ENCODE measurements around the gene KLHL5. TPM values are rescaled to one million over a fixed set of nuclear protein-coding genes. Genes with fewer than 3 reads are reported as not detected.

Gene KLHL5, protein sequence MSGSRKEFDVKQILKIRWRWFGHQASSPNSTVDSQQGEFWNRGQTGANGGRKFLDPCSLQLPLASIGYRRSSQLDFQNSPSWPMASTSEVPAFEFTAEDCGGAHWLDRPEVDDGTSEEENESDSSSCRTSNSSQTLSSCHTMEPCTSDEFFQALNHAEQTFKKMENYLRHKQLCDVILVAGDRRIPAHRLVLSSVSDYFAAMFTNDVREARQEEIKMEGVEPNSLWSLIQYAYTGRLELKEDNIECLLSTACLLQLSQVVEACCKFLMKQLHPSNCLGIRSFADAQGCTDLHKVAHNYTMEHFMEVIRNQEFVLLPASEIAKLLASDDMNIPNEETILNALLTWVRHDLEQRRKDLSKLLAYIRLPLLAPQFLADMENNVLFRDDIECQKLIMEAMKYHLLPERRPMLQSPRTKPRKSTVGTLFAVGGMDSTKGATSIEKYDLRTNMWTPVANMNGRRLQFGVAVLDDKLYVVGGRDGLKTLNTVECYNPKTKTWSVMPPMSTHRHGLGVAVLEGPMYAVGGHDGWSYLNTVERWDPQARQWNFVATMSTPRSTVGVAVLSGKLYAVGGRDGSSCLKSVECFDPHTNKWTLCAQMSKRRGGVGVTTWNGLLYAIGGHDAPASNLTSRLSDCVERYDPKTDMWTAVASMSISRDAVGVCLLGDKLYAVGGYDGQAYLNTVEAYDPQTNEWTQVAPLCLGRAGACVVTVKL
- 28.8 TPM for total RNA-seq
- long read RNA-seq, transcript KLHL5-201 (12 exons, 3,425 nt), result minor isoform, 9 of 69 reads
- long read RNA-seq, transcript KLHL5-205 (11 exons, 2,926 nt), result major isoform, 36 of 69 reads
- long read RNA-seq, partial matches to known transcripts, result 11 of 69 reads
- long read RNA-seq, other reads (novel, unspliced or antisense), result 13 of 69 reads

DNA sequence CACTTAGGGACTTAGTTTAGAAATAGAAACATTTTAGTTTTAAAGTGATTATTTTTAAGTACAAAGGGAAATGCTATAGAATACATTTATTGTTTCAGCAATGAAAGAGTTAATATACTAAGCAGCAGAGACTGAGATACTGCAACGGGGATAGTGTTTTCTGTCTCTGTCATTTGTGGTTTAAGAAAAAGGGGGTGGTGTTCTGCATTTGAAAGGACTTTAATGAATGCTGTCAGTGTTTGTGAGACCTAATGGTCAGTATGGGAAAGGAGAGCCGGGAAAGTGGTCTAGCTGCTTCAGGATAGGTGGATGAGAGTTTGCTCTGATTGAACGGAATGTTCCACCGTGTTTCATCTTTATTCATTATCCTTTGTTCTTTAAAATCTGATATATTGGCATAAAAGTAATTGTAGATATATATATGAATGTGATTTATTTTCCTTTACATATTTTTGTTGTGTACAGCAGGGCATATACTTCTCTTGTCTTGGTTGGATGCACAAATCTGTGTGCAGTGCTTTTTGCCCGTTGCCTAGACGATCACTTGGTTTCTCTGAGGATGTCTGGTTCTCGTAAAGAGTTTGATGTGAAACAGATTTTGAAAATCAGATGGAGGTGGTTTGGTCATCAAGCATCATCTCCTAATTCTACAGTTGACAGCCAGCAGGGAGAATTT lies at the start of gene KLHL5:
TSS of gene KLHL5 (plus strand) at position 139 of the 676 bp plus-strand sequence. CDS start at position 560, 421 bp downstream.
- H3K27ac ChIP-seq, result no peak within 1 kb of the TSS
- H3K9me3 ChIP-seq, result no peaks in the 10 kb centered on the region
- H3K4me1 ChIP-seq, result no peaks in the 10 kb centered on the region
- no peaks in the 10 kb centered on the region for H3K36me3 ChIP-seq
- TF ChIP-seq, protein P1, sequence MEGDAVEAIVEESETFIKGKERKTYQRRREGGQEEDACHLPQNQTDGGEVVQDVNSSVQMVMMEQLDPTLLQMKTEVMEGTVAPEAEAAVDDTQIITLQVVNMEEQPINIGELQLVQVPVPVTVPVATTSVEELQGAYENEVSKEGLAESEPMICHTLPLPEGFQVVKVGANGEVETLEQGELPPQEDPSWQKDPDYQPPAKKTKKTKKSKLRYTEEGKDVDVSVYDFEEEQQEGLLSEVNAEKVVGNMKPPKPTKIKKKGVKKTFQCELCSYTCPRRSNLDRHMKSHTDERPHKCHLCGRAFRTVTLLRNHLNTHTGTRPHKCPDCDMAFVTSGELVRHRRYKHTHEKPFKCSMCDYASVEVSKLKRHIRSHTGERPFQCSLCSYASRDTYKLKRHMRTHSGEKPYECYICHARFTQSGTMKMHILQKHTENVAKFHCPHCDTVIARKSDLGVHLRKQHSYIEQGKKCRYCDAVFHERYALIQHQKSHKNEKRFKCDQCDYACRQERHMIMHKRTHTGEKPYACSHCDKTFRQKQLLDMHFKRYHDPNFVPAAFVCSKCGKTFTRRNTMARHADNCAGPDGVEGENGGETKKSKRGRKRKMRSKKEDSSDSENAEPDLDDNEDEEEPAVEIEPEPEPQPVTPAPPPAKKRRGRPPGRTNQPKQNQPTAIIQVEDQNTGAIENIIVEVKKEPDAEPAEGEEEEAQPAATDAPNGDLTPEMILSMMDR (IDR thresholded peaks at IDR 0.05), result no peak
- intact Hi-C loops (cut with DNase I), result no loop called here
- H3K4me3 ChIP-seq, result no peak within 1 kb of the TSS
- DNase-seq (no peak), ATAC-seq (no peak)
- H3K27me3 ChIP-seq (ENCODE audit: low read depth), result no peaks in the 10 kb centered on the region

- peaks cover 6% of the 10 kb centered on the region for H3K9me3 ChIP-seq
- no peaks in the 10 kb centered on the region for H3K4me1 ChIP-seq
- DNase-seq (no peak), ATAC-seq (no peak)
- no peaks in the 10 kb centered on the region for H3K36me3 ChIP-seq
- TF ChIP-seq, protein P1 (IDR thresholded peaks at IDR 0.05), result no peak
- no peak overlapping the region for H3K27ac ChIP-seq
- no peaks in the 10 kb centered on the region for H3K27me3 ChIP-seq (ENCODE audit: low read depth)
- intact Hi-C loops (cut with DNase I), result no loop called here
- no peak overlapping the region for H3K4me3 ChIP-seq
These were observed 48.0 kb upstream of the KLHL5 start for GRCh38 chr4:39014028-39014427.

- TF ChIP-seq, protein P1 (IDR thresholded peaks at IDR 0.05), result no peak
- DNase-seq (no peak), ATAC-seq (no peak)
- H3K9me3 ChIP-seq, result peaks cover 6% of the 10 kb centered on the region
- no peak overlapping the region for H3K27ac ChIP-seq
- no peaks in the 10 kb centered on the region for H3K4me1 ChIP-seq
- no peak overlapping the region for H3K4me3 ChIP-seq
- no peaks in the 10 kb centered on the region for H3K27me3 ChIP-seq (ENCODE audit: low read depth)
- intact Hi-C loops (cut with DNase I), result no loop called here
- H3K36me3 ChIP-seq, result no peaks in the 10 kb centered on the region
These were observed 41.9 kb upstream of the KLHL5 start for GRCh38 chr4:39020130-39020529.

GRCh38 chr4:39021631-39022030 lies 40.4 kb upstream of the KLHL5 start:
- H3K36me3 ChIP-seq, result no peaks in the 10 kb centered on the region
- TF ChIP-seq, protein P1 (IDR thresholded peaks at IDR 0.05), result no peak
- no peaks in the 10 kb centered on the region for H3K4me1 ChIP-seq
- no peaks in the 10 kb centered on the region for H3K27me3 ChIP-seq (ENCODE audit: low read depth)
- DNase-seq (no peak), ATAC-seq (no peak)
- no peak overlapping the region for H3K27ac ChIP-seq
- intact Hi-C loops (cut with DNase I), result no loop called here
- H3K9me3 ChIP-seq, result no peaks in the 10 kb centered on the region
- H3K4me3 ChIP-seq, result no peak overlapping the region

- Histone ChIP-seq H3K4me1 (no peaks in the 10 kb centered on the region), H3K27me3 (ENCODE audit: low read depth) (no peaks in the 10 kb centered on the region), H3K36me3 (no peaks in the 10 kb centered on the region), H3K4me3 (no peak overlapping the region), H3K9me3 (no peaks in the 10 kb centered on the region), H3K27ac (no peak overlapping the region)
- intact Hi-C loops (cut with DNase I), result no loop called here
- no peak for ATAC-seq
- no peak for DNase-seq
- TF ChIP-seq, protein P1 (IDR thresholded peaks at IDR 0.05), result no peak
These were observed 39.8 kb upstream of the KLHL5 start for GRCh38 chr4:39022241-39022640.
